Astrocyte (in vitro differentiated cells and primary cell): ENCODE data around the gene NDUFAF5.

Experiments
- CTCF ChIP-seq: IDR thresholded peaks from 2 replicates; pipeline ENCODE4 v1.5.1; 2011; ENCODE audit warnings: low read depth, mild to moderate bottlenecking, inconsistent platforms, low read length, moderate library complexity; ENCODE audit not compliant: insufficient read depth
- EZH2 ChIP-seq: IDR thresholded peaks from 2 replicates; pipeline ENCODE4 v1.6.1; 2012; ENCODE audit warnings: mild to moderate bottlenecking, low read length, inconsistent platforms; ENCODE audit not compliant: insufficient read depth

- TF ChIP-seq CTCF, result no peak
- no peak for TF ChIP-seq EZH2
Observed at GRCh38 chr20:13813910-13814309, 29.1 kb downstream of the NDUFAF5 start.
